Testis (tissue), 2 donors: ENCODE results near the gene LRP8.

Source experiments
- CTCF ChIP-seq, 3 experiments: fragments of 450-650 bp in 2 of 3; fragments of 200-600 bp in 1 of 3; sonication (generic) in 1 of 3; IDR thresholded peaks; one replicate each; pipeline ENCODE4 v1.5.1; 2016 to 2019; ENCODE audit warnings: antibody characterized with exemption in 3 of 3, mild to moderate bottlenecking in 2 of 3, moderate library complexity in 1 of 3
- POLR2A ChIP-seq: fragments of 450-650 bp; IDR thresholded peaks from one replicate; pipeline ENCODE4 v1.6.1; 2017; ENCODE audit warnings: antibody characterized with exemption, mild to moderate bottlenecking, moderate library complexity

GRCh38 chr1:53303243-53303642 is 24.6 kb downstream of the LRP8 start:
- TF ChIP-seq POLR2A = no peak
- no peak for TF ChIP-seq CTCF (IDR thresholded peaks at IDR 0.05)
